CD4-positive, alpha-beta T cell treated with Interferon alpha-2 for 1 hour (primary cell): ENCODE measurements around the gene LILRA1.
"Not testable (repeated sequence)": the region's sequence is repeated elsewhere in the genome, so short reads cannot be mapped to it uniquely, and the experiment has no call there.

Experiments
- DNase-seq, 2 donors: peaks; one replicate each; pipeline ENCODE4 v3.0.0-alpha.2; 2020 to 2022

LILRA1 gene

DNA sequence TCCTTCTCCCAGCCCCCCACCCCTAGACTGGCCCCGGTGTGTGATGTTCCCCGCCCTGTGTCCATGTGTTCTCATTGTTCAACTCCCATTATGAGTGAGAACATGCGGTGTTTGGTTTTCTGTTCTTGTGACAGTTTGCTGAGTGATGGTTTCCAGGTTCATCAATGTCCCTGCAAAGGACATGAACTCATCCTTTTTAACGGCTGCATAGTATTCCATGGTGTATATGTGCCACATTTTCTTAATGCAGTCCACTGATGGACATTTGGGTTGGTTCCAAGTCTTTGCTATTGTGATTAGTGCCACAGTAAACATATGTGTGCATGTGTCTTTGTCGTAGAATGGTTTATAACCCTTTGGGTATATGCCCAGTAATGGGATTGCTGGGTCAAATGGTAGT, 15.2 kb upstream of the LILRA1 start:
- DNase-seq = not testable (repeated sequence)

DNA sequence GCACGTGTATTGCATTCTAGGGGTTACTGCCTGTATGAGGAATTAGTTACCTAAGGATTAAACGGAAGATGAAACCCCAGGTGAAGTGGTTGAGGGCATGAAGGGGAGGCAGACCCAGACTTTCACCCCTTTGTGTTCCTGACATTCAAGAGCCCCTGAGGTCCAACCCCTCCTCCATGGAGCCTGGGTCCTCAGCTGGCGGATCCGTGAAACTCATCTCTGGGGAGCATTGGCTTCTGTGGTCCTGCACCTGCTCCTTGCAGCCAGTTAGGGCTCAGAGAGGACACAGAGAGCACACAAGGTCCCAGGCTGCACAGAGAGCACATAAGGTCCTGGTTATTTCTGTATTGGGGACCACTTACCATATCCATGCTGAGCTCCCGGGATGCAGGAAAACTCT, 7.0 kb upstream of the LILRA1 start:
- no peak for DNase-seq

DNA sequence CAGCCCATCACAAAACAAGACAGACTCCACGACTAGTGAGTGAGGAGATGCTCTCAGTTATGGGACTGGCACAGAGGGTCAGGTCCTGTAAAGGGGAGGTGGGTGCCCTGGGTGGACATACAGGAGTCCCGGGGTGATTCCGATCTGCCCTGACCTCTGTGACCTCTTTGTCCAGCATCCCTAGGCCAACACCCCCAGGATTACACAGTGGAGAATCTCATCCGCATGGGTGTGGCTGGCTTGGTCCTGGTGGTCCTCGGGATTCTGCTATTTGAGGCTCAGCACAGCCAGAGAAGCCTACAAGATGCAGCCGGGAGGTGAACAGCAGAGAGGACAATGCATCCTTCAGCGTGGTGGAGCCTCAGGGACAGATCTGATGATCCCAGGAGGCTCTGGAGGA, 6.4 kb upstream of the LILRA1 start:
- DNase-seq = no peak

GRCh38 chr19:54593931-54594626, 647 bp downstream of the LILRA1 start:
- not testable (repeated sequence) for DNase-seq

GRCh38 chr19:54594737-54595136, 1.3 kb downstream of the LILRA1 start:
- DNase-seq = no peak

GRCh38 chr19:54595680-54596436, 2.4 kb downstream of the LILRA1 start:
- not testable (repeated sequence) for DNase-seq

GRCh38 chr19:54600212-54600611, 6.8 kb downstream of the LILRA1 start:
- DNase-seq = no peak

- DNase-seq = peak in 1 of 2 donors; percentile 20
Measured at GRCh38 chr19:54606230-54606629, 12.8 kb downstream of the LILRA1 start.

DNA sequence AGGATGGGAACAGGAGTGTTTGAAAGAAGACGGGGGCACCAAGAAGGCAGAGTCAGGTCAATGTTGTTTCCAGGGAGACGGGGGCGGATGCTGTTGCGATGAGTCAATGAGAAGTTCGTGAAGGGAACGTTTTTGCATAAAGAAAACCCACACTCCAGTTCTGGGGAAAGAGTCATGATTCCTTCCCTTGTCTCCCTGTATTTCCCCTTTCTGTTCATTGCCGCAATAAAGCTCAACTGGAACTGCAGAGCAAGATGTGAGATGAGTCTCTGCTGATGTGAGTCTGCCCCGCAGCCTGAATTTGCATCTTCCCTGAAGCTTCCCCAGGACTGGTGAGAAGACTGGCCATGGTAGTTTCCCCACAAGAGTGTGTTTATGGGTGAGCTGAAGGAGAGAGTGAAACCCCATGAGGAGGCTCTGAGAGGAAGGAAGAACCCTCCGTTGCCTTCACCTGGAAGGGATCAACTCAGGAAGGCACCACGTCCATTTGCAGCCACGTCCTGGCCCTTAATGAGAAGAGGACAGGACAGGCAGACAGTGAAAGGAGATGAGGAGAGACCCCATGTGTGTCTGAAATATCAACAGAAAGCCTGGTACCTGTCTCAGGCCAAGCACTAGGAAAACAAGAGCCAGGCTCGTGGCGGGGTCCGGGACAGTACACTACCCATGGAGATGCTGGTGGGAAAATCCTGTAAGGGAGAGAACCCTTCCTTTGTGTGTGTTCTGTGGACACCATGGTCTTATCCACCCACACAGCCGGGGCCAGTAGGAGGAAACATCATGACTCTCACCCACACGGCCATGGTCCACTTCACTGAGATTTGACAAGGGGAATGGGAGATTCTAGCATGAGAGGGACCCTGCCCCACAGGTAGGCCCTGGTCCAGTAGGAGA, 13.7 kb downstream of the LILRA1 start:
- peak in 1 of 2 donors; percentile 58 for DNase-seq

- no peak for DNase-seq
Measured at GRCh38 chr19:54607785-54608150, 14.3 kb downstream of the LILRA1 start.

- DNase-seq = no peak
Measured at GRCh38 chr19:54608205-54608604, 14.8 kb downstream of the LILRA1 start.

GRCh38 chr19:54608792-54609191, 15.4 kb downstream of the LILRA1 start:
- no peak for DNase-seq

- DNase-seq = no peak
Measured at GRCh38 chr19:54609356-54609791, 15.9 kb downstream of the LILRA1 start.

- DNase-seq = no peak
Measured at GRCh38 chr19:54612428-54612827, 19.0 kb downstream of the LILRA1 start.

- no peak for DNase-seq
Measured at GRCh38 chr19:54614726-54615125, 21.3 kb downstream of the LILRA1 start.

DNA sequence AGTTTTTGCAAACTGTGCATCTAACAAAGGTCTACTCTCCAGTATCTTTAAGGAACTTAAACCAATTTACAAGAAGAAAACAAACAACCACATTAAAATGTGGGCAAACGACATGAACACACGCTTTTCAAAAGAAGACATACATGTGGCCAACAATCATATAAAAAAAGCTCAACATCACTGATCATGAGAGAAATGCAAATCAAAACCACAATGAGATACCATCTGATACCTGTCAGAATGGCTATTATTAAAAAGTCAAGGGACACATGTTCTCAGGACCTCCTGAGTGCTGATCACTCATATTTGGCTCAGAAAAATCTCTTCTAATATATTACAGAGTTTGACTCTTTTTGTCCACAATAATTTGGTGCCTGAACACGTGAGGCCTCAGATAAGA, 22.6 kb downstream of the LILRA1 start:
- no peak for DNase-seq

DNA sequence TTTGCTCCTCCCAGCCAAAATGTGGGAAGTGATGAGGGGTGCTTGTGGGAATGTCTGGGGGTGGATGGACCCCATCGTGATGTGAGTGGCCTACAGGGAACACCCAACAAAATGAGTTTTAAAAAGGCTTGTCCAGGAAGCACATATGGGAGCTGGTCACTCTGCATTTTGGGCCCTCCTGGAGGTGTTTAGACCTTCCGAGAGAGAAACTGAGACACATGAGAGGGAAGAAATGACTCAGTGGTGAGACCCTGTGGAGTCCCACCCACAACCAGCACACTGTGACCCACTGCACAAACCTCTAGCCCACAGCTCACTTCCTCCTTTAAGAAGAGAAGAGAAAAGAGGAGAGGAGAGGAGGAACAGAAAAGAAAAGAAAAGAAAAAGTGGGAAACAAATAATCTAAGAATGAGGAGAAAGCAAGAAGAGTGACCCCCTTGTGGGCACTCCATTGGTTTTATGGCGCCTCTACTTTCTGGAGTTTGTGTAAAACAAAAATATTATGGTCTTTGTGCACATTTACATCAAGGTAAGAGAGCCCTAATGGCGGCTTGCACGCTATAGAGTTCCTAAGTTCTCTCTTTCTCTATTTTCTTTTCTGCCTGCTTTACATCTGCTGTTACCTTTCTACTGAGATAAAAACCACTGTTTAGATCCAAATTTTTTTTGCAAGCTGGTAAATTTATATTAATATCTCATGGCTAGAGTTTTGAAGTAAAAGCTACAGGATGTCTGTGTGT, 23.6 kb downstream of the LILRA1 start:
- DNase-seq = no peak

- DNase-seq = no peak
Measured at GRCh38 chr19:54620464-54620863, 27.0 kb downstream of the LILRA1 start.

DNA sequence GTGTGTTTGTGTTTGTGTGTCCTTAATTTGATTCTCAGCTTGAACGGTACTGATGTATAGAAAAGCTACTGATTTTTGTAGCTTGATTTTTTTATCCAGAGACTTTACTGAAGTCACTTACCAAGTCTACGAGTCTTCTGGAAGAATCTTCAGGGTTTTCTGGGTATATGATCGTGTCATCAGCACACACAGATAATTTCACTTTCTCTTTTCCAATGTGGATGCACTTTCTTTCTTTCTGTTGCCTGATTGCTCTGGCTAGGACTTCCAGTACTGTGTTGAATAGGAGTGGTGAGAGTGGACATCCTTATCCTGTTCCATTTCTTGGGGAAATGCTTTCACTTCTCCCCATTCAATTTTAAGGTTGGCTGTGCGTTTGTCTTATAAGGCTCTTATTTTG, 29.0 kb downstream of the LILRA1 start:
- DNase-seq = no peak

DNA sequence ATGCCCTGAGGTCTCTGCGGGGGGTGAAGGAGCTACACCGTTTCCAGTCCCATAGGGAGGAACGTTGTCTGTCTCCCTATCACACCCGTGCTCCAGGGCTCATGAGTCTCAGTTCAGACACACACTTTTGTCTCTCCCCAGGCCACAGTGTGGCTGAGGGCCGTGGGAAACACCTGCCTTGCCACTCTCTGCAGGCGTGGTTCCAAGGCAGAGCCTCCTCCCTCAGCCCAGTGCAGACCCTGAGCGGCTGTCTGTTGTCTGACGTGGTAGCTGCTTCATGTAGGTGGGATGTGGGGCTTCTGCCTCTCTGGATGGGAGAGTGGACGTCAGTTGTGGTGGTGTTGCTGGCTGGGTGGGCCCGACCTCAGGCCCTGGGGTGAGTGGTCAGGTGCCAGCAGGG, 30.8 kb downstream of the LILRA1 start:
- DNase-seq = not testable (repeated sequence)

DNA sequence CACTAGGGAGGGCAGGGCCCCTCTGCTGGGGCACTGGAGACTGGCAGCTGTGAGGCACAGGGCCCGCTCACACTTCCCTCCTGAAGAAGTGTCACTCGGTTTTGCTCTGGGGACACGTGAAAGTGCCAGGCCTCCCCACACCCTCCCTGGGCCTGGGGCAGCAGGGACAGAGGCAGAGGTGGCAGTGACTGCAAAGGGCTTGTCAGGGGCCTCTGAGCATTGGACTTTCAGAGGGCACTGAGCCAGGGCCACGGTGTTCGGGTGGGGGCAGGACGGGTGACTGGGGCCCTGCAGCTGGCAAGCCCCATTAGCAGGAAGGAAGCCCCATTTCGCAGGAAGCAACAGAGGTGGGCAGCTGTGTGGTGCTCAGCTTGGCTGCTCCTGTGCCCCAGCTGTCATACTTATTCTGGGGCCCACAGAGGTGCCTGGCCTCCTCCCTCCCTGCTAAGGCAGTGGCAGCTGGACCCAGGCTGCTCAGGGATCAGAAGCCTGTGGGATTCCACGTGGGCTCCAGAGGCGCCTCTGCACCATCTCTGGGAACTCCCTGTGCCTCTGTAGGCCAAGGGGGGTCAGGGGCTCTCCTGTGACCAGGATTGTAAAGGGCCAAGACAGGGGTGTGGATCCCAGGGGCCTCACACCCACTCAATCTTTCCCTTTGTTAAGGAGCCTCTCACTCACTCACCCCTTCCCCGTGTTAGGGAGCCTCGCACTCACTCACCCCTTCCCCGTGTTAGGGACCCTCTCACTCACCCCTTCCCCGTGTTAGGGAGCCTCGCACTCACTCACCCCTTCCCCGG, 31.7 kb downstream of the LILRA1 start:
- peak in 1 of 2 donors; percentile 35 for DNase-seq

GRCh38 chr19:54626757-54627156, 33.3 kb downstream of the LILRA1 start:
- no peak for DNase-seq
